ENCODE data around the gene CLDN5.

CLDN5 gene

DNA sequence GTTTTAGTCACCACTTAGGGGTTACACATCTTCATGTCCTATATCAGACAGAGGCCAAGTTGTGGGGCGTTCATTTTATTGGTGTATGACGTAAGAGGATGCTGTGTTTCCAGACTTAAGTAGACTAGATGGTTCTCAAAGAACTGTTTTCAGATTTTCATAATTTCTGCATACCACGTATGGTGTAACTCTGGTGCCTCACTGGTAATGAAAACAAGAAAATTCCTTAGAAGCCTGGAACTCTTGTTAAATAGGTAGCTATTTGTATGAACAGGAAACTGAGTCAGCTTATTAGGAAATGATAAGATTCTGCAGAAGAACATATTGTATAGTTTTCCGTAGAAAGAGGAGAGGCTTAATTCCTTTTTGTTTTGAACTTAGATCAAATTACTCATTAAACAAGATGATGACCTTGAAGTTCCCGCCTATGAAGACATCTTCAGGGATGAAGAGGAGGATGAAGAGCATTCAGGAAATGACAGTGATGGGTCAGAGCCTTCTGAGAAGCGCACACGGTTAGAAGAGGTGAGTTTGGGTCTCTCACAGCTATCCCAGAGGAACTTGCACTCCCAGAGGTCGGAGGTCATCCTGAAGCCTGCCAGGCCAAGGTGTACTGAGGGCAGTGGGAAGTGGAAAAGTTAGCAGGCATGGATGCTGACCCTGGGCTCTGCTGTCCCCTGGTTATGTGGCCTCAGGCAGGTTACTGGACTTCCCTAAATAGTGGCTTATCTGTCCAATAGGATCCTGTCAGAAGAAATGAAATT, 40.5 kb downstream of the CLDN5 start:
- no peak for DNase-seq (ENCODE audit: low read depth in 1 of 2, low spot score in 1 of 2)

DNA sequence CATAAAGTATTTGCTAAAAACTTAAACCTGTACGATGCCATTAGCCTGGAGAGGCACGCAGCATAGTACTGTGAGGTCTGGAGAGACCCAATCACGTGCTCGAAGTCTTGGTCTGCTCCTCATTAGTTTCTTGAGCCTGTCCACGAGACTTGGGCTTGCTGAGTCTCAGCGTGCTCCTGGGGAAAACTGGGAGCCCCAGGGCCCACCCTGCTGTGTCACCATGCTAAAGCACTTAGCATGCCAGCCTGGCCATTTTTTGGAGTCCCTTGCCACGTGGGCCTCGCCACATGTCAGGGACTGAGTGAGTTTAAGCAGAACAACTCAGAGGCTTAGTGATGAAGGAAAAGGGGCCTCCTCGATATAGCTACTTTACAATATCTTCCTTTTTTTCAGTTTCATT, 41.9 kb downstream of the CLDN5 start:
- DNase-seq (ENCODE audit: low read depth in 1 of 2, low spot score in 1 of 2): no peak

DNA sequence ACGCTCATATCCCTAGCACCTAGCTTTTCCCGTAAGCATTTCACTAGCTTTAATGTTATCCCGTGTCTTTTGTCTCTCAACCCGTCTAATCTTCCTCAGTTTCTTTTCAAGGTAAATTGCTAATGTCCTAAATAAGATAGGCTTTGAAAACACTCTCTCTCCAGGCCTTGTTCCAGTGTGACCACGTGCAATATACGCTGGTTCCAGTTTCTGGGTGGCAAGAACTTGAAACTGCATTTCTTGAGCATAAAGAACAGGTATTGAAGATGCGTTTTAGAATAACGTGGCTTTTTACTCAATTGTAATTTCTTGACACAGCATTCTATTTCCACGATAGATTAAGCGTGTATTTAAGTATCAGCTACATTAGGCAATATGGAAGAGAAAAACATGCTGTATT, 43.4 kb downstream of the CLDN5 start:
- no peak for DNase-seq (ENCODE audit: low read depth in 1 of 2, low spot score in 1 of 2)

DNA sequence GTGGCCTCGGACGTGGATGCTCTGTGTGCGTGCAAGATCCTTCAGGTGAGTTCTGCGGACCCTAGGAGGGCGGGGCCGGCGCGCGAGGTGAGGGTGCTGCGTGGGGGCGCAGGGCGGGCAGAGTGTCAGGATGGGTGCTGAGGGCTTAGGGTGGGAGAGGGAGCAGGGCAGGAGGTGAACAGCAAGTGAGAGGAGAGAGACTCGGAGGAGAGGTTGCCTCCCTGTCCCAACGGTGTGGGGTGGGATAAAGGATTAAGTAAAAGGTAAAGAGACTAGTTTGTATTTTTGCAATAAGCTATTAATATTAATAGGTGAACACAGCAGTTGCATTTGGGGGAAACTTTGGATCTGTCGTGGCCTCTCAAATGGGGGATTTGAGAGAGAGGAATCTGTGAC, 44.0 kb downstream of the CLDN5 start:
- DNase-seq (ENCODE audit: low read depth in 1 of 2, low spot score in 1 of 2): no peak

DNA sequence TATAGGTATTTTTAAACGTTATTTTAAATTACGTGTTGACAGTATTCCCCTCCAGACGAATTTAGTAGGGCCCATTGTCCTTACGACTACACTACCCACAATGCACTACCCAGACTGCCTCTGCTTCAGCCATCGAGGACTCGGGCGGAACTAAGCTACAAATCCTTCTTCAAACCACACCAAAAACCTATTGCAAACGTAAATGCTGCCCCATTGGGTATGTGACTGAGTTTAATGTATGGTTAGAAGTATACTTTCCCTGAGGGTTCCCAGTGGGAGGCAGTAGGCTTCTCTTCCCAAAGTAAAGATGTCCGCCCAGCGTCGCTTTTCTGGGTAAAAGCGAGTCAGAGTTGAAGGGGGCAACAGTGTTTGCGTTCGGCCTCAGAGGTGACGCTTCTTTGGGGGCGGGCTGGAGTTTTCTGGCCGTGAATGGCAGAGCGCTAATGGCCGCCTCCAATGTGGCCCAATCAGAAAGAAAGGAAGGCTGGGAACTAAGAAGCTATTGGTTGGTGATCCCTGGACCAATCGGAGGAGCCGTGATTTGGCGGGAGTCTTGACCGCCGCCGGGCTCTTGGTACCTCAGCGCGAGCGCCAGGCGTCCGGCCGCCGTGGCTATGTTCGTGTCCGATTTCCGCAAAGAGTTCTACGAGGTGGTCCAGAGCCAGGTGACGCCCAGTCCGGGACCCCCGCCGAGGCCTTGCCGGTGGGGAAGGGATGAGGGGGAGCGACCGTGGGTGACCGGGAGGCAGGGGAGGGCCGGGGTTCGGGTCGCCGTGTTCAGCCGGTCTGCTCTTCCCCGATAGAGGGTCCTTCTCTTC, 44.6 kb downstream of the CLDN5 start, which contains the start of gene CDC45:
Gene CDC45, plus strand, starts transcription at position 566 of the 818 bp plus-strand sequence. Its CDS starts 49 bp downstream, at position 615.
- DNase-seq (ENCODE audit: low read depth in 1 of 2, low spot score in 1 of 2): peak; percentile 80 to 86

DNA sequence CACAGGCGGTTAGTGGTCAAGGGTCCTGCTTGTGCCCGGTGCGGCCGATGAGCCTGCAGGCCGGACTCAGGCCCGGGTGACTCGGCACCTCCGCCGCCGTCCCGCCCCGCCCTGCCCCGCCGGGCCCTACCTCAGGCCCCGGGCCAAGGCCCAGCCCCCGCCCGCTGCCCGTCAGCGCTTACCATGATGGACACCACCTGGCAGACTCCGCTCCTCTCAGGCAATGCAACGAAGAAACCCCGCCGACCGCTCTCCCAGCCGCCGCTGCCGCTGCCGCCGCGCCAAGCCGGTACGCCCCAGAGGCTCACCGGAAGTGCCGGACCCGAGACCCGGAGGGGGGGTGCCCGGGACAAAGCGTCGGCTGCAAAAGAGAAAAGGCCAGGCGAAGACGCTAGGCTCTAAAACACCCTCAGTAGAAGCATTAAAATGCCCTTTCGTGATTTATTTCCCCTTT, 45.3 kb downstream of the CLDN5 start, which contains the start of gene UFD1:
Gene UFD1, minus strand, starts transcription at position 293 of the 454 bp plus-strand sequence. Its CDS starts 108 bp downstream, at position 185.
- peak; percentile 58 to 67 for DNase-seq (ENCODE audit: low read depth in 1 of 2, low spot score in 1 of 2)

DNA sequence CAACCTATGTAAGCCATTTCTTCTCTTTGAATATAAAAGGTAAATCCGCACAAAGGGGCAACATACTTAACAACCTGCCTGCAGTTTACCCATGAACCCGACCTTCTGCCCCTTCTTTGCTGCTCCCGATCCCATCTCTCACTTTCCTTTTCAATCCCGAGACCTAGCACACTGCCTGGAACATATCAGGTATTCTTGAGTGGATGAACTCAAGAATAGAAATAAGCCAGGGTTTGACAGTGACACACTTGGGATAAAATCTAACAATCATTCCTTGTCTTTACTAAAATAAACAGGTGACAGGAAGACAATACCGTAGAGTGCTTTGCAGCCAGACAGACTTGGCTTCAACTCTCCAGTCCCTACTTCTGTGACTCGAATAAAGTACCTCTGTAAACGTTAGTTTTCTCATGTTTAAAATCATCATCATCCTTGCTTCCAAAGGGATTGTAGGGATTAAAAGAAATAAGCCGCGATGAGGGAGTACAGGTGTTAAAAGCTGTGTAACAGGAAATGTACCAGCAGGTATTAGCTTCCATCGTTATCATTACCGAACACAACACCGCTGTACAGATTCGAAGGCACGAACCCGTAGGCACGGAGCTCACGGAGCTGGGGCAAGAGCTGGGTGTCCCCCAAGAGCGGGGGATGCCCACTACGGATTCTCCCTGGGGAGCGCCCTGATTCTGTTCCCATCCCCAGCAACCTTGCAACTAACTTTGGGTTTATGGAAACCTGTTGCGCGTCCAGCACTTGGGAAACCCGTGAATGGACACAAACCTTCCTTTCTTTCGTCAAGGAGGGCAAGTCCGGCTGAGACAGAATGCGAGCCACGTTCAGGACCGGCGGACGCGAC, 45.9 kb downstream of the CLDN5 start:
- no peak for DNase-seq (ENCODE audit: low read depth in 1 of 2, low spot score in 1 of 2)

DNA sequence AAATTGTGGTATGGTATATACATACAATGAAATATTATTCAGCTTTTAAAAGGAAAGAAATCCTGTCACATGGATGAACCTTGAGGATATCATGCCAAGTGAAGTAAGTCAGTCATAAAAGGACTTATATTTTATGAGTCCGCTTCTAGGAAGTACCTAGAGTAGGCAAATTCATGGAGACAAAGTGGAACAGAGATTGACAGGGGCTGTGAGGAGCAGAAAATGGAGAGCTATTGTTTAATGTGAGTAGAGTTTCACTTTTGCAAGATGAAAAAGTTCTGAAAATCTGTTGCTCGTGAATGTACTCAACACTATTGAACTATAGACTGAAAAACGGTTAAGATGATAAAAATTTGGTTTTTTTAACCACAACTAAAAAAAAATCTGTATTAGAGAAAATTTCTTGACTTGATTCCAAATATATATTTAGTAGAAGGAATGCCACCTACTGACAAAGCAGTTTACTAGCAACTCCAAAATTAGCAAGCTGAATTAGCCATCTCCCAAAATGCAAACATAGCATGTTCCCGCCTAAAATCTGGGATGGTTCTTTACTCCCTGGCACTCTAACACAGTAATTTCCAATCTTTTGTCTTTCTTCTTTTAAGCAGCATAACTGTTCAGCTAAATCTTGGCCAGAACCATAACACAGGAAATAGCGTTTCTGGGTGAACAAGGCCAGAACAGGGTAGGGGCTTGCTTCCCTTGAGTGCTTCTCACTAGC, 46.7 kb downstream of the CLDN5 start:
- DNase-seq (ENCODE audit: low read depth in 1 of 2, low spot score in 1 of 2): no peak

DNA sequence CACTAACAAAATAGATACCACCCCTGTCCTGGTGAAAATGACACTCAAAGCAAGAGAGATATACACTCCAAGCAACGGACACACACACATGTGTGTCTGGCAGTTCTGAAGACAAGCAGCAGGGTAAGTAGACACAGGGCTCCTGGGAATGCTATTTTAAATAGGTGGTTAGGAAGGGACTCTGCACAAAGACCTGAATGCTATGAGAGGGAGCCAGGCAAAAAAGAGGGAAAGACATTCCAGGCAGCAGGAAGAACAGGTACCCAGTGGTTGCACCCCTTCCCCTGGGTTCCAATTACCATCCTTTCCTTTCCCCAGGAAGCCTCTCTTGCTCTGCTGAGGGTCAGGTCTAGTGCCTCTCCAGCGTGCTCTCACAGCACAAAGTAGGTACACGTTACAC, 48.2 kb downstream of the CLDN5 start:
- DNase-seq (ENCODE audit: low read depth in 1 of 2, low spot score in 1 of 2): no peak

DNA sequence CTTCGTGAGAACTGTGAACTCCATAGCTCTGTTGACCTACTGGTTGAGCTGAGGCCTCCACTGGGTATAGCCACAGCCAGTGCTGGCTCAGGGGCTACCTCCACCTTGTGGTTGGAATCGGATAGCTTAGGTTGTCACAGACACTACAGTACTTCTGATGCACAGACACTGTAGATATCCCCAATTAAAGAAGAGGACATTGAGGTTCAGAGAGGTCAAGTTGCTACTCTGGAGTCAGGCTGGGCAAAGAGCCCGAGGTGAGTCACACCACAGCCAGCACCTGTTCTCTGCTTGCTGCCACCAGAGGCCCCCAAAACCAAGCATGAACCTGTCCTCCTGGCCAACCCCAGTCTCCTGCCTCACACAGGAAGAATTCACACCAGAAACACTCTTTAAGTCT, 50.6 kb downstream of the CLDN5 start:
- no peak for DNase-seq (ENCODE audit: low read depth in 1 of 2, low spot score in 1 of 2)
